EH (cell line): Measurements from ENCODE around the gene TCEAL3.
"Not testable (repeated sequence)": the region's sequence is repeated elsewhere in the genome, so short reads cannot be mapped to it uniquely, and the experiment has no call there.

Source experiments
- DNase-seq: peaks from one replicate; pipeline ENCODE4 v3.0.0-alpha.2; 2015; ENCODE audit warnings: low read depth

Gene TCEAL3

GRCh38 chrX:103607364-103608305 lies at the start of gene TCEAL3:
Gene TCEAL3 (plus strand): TSS chrX:103607963. CDS start chrX:103609065, 1,102 bp downstream.
- peak; percentile 71 for DNase-seq

GRCh38 chrX:103560256-103560655 lies 47.5 kb upstream of the TCEAL3 start:
- no peak for DNase-seq

- peak; percentile 31 for DNase-seq
These were observed 45.0 kb upstream of the TCEAL3 start for GRCh38 chrX:103562801-103563200.

- DNase-seq, result peak; percentile 11
These were observed 42.6 kb upstream of the TCEAL3 start for GRCh38 chrX:103565197-103565596.

- peak; percentile 77 for DNase-seq
These were observed 42.0 kb upstream of the TCEAL3 start for GRCh38 chrX:103565752-103566151.

- DNase-seq, result no peak
These were observed 36.6 kb upstream of the TCEAL3 start for GRCh38 chrX:103571121-103571520.

GRCh38 chrX:103571726-103572125 lies 36.0 kb upstream of the TCEAL3 start:
- DNase-seq, result no peak

GRCh38 chrX:103573202-103573601 lies 34.6 kb upstream of the TCEAL3 start:
- no peak for DNase-seq

- peak; percentile 11 for DNase-seq
These were observed 23.2 kb upstream of the TCEAL3 start for GRCh38 chrX:103584596-103584995.

GRCh38 chrX:103585411-103586313 lies 22.1 kb upstream of the TCEAL3 start, which contains the start of gene TCEAL4:
Gene TCEAL4 (plus strand): TSS chrX:103585515. CDS start chrX:103586676, 1,161 bp downstream.
- peak; percentile 49 for DNase-seq

- peak; percentile 38 for DNase-seq
These were observed 21.5 kb upstream of the TCEAL3 start for GRCh38 chrX:103586314-103586646.

- DNase-seq, result no peak
These were observed 21.1 kb upstream of the TCEAL3 start for GRCh38 chrX:103586659-103587058.

GRCh38 chrX:103592295-103592694 lies 15.5 kb upstream of the TCEAL3 start:
- not testable (repeated sequence) for DNase-seq

- DNase-seq, result not testable (repeated sequence)
These were observed 12.6 kb upstream of the TCEAL3 start for GRCh38 chrX:103595202-103595601.

GRCh38 chrX:103608306-103608963 lies 672 bp downstream of the TCEAL3 start:
- DNase-seq, result peak; percentile 15

- no peak for DNase-seq
These were observed 2.5 kb downstream of the TCEAL3 start for GRCh38 chrX:103610282-103610681.

- peak; percentile 39 for DNase-seq
These were observed 5.7 kb downstream of the TCEAL3 start for GRCh38 chrX:103613362-103613890.

- DNase-seq, result peak; percentile 79
These were observed 7.2 kb downstream of the TCEAL3 start for GRCh38 chrX:103614999-103615398.

GRCh38 chrX:103615781-103616371 lies 8.1 kb downstream of the TCEAL3 start:
- DNase-seq, result peak; percentile 75

GRCh38 chrX:103616676-103617186 lies 9.0 kb downstream of the TCEAL3 start:
- peak; percentile 32 for DNase-seq

- peak; percentile 9 for DNase-seq
These were observed 16.3 kb downstream of the TCEAL3 start for GRCh38 chrX:103624111-103624510.
